ENCODE measurements around the gene POLDIP3.

Gene POLDIP3

GRCh38 chr22:42645341-42645937 lies 30.8 kb upstream of the POLDIP3 start:
- TF ChIP-seq, protein P1, sequence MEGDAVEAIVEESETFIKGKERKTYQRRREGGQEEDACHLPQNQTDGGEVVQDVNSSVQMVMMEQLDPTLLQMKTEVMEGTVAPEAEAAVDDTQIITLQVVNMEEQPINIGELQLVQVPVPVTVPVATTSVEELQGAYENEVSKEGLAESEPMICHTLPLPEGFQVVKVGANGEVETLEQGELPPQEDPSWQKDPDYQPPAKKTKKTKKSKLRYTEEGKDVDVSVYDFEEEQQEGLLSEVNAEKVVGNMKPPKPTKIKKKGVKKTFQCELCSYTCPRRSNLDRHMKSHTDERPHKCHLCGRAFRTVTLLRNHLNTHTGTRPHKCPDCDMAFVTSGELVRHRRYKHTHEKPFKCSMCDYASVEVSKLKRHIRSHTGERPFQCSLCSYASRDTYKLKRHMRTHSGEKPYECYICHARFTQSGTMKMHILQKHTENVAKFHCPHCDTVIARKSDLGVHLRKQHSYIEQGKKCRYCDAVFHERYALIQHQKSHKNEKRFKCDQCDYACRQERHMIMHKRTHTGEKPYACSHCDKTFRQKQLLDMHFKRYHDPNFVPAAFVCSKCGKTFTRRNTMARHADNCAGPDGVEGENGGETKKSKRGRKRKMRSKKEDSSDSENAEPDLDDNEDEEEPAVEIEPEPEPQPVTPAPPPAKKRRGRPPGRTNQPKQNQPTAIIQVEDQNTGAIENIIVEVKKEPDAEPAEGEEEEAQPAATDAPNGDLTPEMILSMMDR (IDR thresholded peaks at IDR 0.05; ENCODE audit: low read depth, low read length), result no peak
- no peak for DNase-seq (ENCODE audit: extremely low read depth, low read depth)

- DNase-seq (ENCODE audit: extremely low read depth, low read depth), result no peak
- TF ChIP-seq, protein P1 (IDR thresholded peaks at IDR 0.05; ENCODE audit: low read depth, low read length), result no peak
These were observed 30.0 kb upstream of the POLDIP3 start for GRCh38 chr22:42644422-42645340.

GRCh38 chr22:42643634-42644421 lies 29.1 kb upstream of the POLDIP3 start:
- TF ChIP-seq, protein P1 (IDR thresholded peaks at IDR 0.05; ENCODE audit: low read depth, low read length), result no peak
- DNase-seq (ENCODE audit: extremely low read depth, low read depth), result no peak

GRCh38 chr22:42642806-42643633 lies 28.3 kb upstream of the POLDIP3 start:
- DNase-seq (ENCODE audit: extremely low read depth, low read depth), result no peak
- TF ChIP-seq, protein P1 (IDR thresholded peaks at IDR 0.05; ENCODE audit: low read depth, low read length), result no peak

DNA sequence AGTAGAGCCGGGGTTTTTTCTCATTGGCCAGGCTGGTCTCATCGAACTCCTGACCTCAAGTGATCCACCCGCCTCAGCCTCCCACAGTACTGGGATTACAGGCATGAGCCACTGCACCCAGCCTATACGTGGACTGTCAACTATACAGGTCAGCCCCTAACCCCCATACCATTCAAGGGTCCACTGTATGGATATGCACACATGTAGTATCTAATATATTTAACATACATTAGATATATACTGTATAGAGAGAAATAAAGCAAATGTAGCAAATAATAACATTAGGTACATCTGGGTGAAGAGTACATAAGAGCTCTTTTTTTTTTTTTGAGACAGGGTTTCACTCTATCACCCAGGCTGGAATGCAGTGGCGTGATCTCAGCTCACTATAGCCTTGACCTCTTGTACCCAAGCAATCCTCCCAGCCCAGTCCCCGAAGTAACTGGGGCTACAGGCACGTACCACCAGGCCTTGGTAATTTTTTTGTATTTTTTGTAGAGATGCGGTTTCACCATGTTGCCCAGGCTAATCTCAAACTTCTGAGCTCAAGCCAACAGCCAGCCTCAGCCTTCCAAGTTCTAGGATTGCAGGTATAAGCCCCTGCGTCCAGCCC lies 27.2 kb upstream of the POLDIP3 start:
- TF ChIP-seq, protein P1 (IDR thresholded peaks at IDR 0.05; ENCODE audit: low read depth, low read length), result no peak
- no peak for DNase-seq (ENCODE audit: extremely low read depth, low read depth)

- no peak for DNase-seq (ENCODE audit: extremely low read depth, low read depth)
- TF ChIP-seq, protein P1 (IDR thresholded peaks at IDR 0.05; ENCODE audit: low read depth, low read length), result no peak
These were observed 25.0 kb upstream of the POLDIP3 start for GRCh38 chr22:42639541-42640241.

Measured in AG09319 (cell line).